IMR-90 (cell line): ENCODE results near the gene NSUN7. TPM values are rescaled to one million over a fixed set of nuclear protein-coding genes. Genes with fewer than 3 reads are reported as not detected.

Experiments
- microRNA-seq, 2 experiments: library from miRNA; stranded (forward) in 1 of 2; unstranded in 1 of 2; fragments of 10-50 nt in 1 of 2; fragments of <30 nt in 1 of 2; gene quantifications in 1 of 2; microRNA quantifications in 1 of 2; one replicate each; pipeline versions ENCODE3 to v1.1.0; 2013 to 2020; ENCODE audit not compliant: insufficient read depth in 1 of 2, insufficient read length in 1 of 2, unreplicated experiment in 1 of 2
- polyA plus RNA-seq, 3 experiments: library from polyadenylated mRNA; depleted of rRNA; stranded (reverse); fragments of >200 nt; gene quantifications; 2 replicates each; pipeline ENCODE4 v1.2.3, GENCODE V29; 2012; ENCODE audit warnings: low replicate concordance in 1 of 3
- small RNA-seq, 5 experiments: library from RNA; depleted of rRNA; stranded (forward); fragments of <200 nt; gene quantifications; one replicate each; pipeline ENCODE3, GENCODE V24; 2012
- total RNA-seq: library from RNA; depleted of rRNA; stranded (reverse); fragments of >200 nt; gene quantifications from 2 replicates; pipeline ENCODE4 v1.2.3, GENCODE V29; 2012; rRNA removed

The NSUN7 gene
- total and polyA plus RNA-seq, 2 of the 4 experiments (the other 2 are of a cell fraction): not detected

Small RNAs within 50 kb of the gene (microRNA-seq; reads per million reads assigned to microRNA genes)
- not detected for gene RF00019 (ENCODE audit: insufficient read depth, insufficient read length)

Small RNAs within 50 kb of the gene (small RNA-seq; reads per million reads assigned to genes)
- 0 reads per million in 5 experiments for gene RF00019

Other genes with a start within 250 kb of the NSUN7 start
- gene RBM47, start 120.1 kb upstream of the NSUN7 start, total RNA-seq: 0.83 and 1.1 TPM in 2 replicates
- gene RBM47, start 120.1 kb upstream of the NSUN7 start, polyA plus RNA-seq (2012; rRNA removed): 0.44 and 0.59 TPM in 2 replicates